Measurements from ENCODE around the gene RELN. TPM values are rescaled to one million over a fixed set of nuclear protein-coding genes. Genes with fewer than 3 reads are reported as not detected.

Gene RELN
- total RNA-seq, 1 experiment from 2014 or later, result 0.31 TPM

GRCh38 chr7:103637726-103638125, 351.7 kb downstream of the RELN start:
- CTCF ChIA-PET, result no interaction called here
- H3K4me3 Mint-ChIP-seq (ENCODE audit: low read depth, unreplicated experiment), result peak overlapping the region; percentile 37
- DNase-seq, result no peak
- BruUV-seq (replicated peaks), result no TSS peak
- H3K27me3 Mint-ChIP-seq (ENCODE audit: unreplicated experiment), result no peaks in the 10 kb centered on the region
- peaks cover 26% of the 10 kb centered on the region for H3K4me1 Mint-ChIP-seq (ENCODE audit: low read depth, unreplicated experiment)
- no peaks in the 10 kb centered on the region for H3K9me3 Mint-ChIP-seq (ENCODE audit: low read depth, unreplicated experiment)
- intact Hi-C loops (cut with micrococcal nuclease; ENCODE audit: unreplicated experiment), result loop anchor here (10.0 kb wide), 1 partner anchor 77 kb away; no protein-coding TSS in a partner anchor
- peak overlapping the region; percentile 99 for H3K27ac Mint-ChIP-seq (ENCODE audit: unreplicated experiment)
- no peak for TF ChIP-seq CTCF (IDR thresholded peaks at IDR 0.05; ENCODE audit: unreplicated experiment)
- H3K36me3 Mint-ChIP-seq (ENCODE audit: insufficient read depth, unreplicated experiment), result peaks cover 9% of the 10 kb centered on the region

GRCh38 chr7:103637094-103637493, 352.4 kb downstream of the RELN start:
- H3K4me3 Mint-ChIP-seq (ENCODE audit: low read depth, unreplicated experiment), result peak overlapping the region; percentile 37
- peaks cover 26% of the 10 kb centered on the region for H3K4me1 Mint-ChIP-seq (ENCODE audit: low read depth, unreplicated experiment)
- peaks cover 9% of the 10 kb centered on the region for H3K36me3 Mint-ChIP-seq (ENCODE audit: insufficient read depth, unreplicated experiment)
- no peak for DNase-seq
- intact Hi-C loops (cut with micrococcal nuclease; ENCODE audit: unreplicated experiment), result loop anchor here (10.0 kb wide), 1 partner anchor 78 kb away; no protein-coding TSS in a partner anchor
- no peaks in the 10 kb centered on the region for H3K9me3 Mint-ChIP-seq (ENCODE audit: low read depth, unreplicated experiment)
- no peaks in the 10 kb centered on the region for H3K27me3 Mint-ChIP-seq (ENCODE audit: unreplicated experiment)
- H3K27ac Mint-ChIP-seq (ENCODE audit: unreplicated experiment), result peak overlapping the region; percentile 99
- TF ChIP-seq CTCF (IDR thresholded peaks at IDR 0.05; ENCODE audit: unreplicated experiment), result no peak
- BruUV-seq (replicated peaks), result no TSS peak
- CTCF ChIA-PET, result no interaction called here

GRCh38 chr7:103636153-103636552, 353.3 kb downstream of the RELN start:
- BruUV-seq (replicated peaks), result no TSS peak
- no peak for TF ChIP-seq CTCF (IDR thresholded peaks at IDR 0.05; ENCODE audit: unreplicated experiment)
- intact Hi-C loops (cut with micrococcal nuclease; ENCODE audit: unreplicated experiment), result loop anchor here (10.0 kb wide), 1 partner anchor 79 kb away; no protein-coding TSS in a partner anchor
- Mint-ChIP-seq H3K9me3 (ENCODE audit: low read depth, unreplicated experiment) (no peaks in the 10 kb centered on the region), H3K4me3 (ENCODE audit: low read depth, unreplicated experiment) (no peak overlapping the region), H3K27ac (ENCODE audit: unreplicated experiment) (peak overlapping the region; percentile 54), H3K4me1 (ENCODE audit: low read depth, unreplicated experiment) (peaks cover 26% of the 10 kb centered on the region), H3K36me3 (ENCODE audit: insufficient read depth, unreplicated experiment) (peaks cover 9% of the 10 kb centered on the region), H3K27me3 (ENCODE audit: unreplicated experiment) (no peaks in the 10 kb centered on the region)
- DNase-seq, result peak; percentile 29
- CTCF ChIA-PET, result interaction anchor here (0.7 to 0.8 kb wide), 2 partner anchors 21 to 99 kb away, joined by 3 read pairs; no protein-coding TSS in a partner anchor

- TF ChIP-seq CTCF (IDR thresholded peaks at IDR 0.05; ENCODE audit: unreplicated experiment), result no peak
- CTCF ChIA-PET, result interaction anchor here (0.6 kb wide), 1 partner anchor 232 kb away, joined by 4 read pairs; no protein-coding TSS in a partner anchor
- peaks cover 19% of the 10 kb centered on the region for H3K4me1 Mint-ChIP-seq (ENCODE audit: low read depth, unreplicated experiment)
- BruUV-seq (replicated peaks), result no TSS peak
- intact Hi-C loops (cut with micrococcal nuclease; ENCODE audit: unreplicated experiment), result loop anchor here (10.0 kb wide), 1 partner anchor 82 kb away; no protein-coding TSS in a partner anchor
- H3K4me3 Mint-ChIP-seq (ENCODE audit: low read depth, unreplicated experiment), result no peak overlapping the region
- H3K36me3 Mint-ChIP-seq (ENCODE audit: insufficient read depth, unreplicated experiment), result peaks cover 9% of the 10 kb centered on the region
- no peaks in the 10 kb centered on the region for H3K9me3 Mint-ChIP-seq (ENCODE audit: low read depth, unreplicated experiment)
- no peaks in the 10 kb centered on the region for H3K27me3 Mint-ChIP-seq (ENCODE audit: unreplicated experiment)
- H3K27ac Mint-ChIP-seq (ENCODE audit: unreplicated experiment), result no peak overlapping the region
- no peak for DNase-seq
Measured at GRCh38 chr7:103632972-103633371, 356.5 kb downstream of the RELN start.

All from Calu3 (cell line).